Colonic mucosa (tissue), 4 donors: ENCODE measurements around the gene FGD2. TPM values are rescaled to one million over a fixed set of nuclear protein-coding genes. Genes with fewer than 3 reads are reported as not detected.

ENCODE experiments used
- DNase-seq: peaks from one replicate; pipeline ENCODE4 v3.0.0-alpha.2; 2020
- H3K27ac ChIP-seq: fragments of 200-600 bp; one replicate; pipeline ENCODE4 v1.8.0; 2021
- H3K27me3 ChIP-seq: fragments of 200-600 bp; one replicate; pipeline ENCODE4 v1.8.0; 2021
- H3K36me3 ChIP-seq: fragments of 200-600 bp; one replicate; pipeline ENCODE4 v1.8.0; 2021
- H3K4me1 ChIP-seq: fragments of 200-600 bp; one replicate; pipeline ENCODE4 v1.8.0; 2021; ENCODE audit warnings: mild to moderate bottlenecking
- H3K4me3 ChIP-seq: fragments of 200-600 bp; one replicate; pipeline ENCODE4 v1.8.0; 2021
- H3K9ac ChIP-seq, 2 donors: one replicate each; pipeline ENCODE4 v1.7.0; 2013; ENCODE audit warnings: control low read depth in 2 of 2, low read depth in 2 of 2, low read length in 2 of 2
- H3K9me3 ChIP-seq: fragments of 200-600 bp; one replicate; pipeline ENCODE4 v1.8.0; 2021
- CTCF ChIP-seq: fragments of 200-600 bp; IDR thresholded peaks from one replicate; pipeline ENCODE4 v1.8.0; 2022; ENCODE audit warnings: antibody characterized with exemption, mild to moderate bottlenecking
- intact Hi-C: fragments of 100-400 bp; cut with DNase I; formaldehyde crosslinking; loops from one replicate; pipeline ENCODE4 v1.14.1; 2022
- total RNA-seq, 2 donors: library from RNA; stranded (reverse); fragmentation: NEBNext Ultra II Directional in 1 of 2; extraction: Animal tissue kit (Norgen Biotek cat#: 25700) in 1 of 2; gene quantifications; one replicate each; pipeline ENCODE4 v1.2.1, GENCODE V29; 2021
- donor health status: healthy.
- donor health status: DM: no; HTN: no; CAD: no.
- donor health status: DM: no; HTN: no; CAD: no.

The FGD2 gene
- total RNA-seq, 2 donors from 2014 or later, result 3.6 to 3.8 TPM

- Histone ChIP-seq H3K9me3 (no peaks in the 10 kb centered on the region), H3K27me3 (no peaks in the 10 kb centered on the region), H3K4me3 (no peak overlapping the region), H3K36me3 (no peaks in the 10 kb centered on the region), H3K4me1 (peaks cover 14% of the 10 kb centered on the region), H3K27ac (peak overlapping the region; percentile 53), H3K9ac (peak overlapping the region in 1 of 2 donors; percentile 22)
- intact Hi-C loops, result no loop called here
- no peak for TF ChIP-seq CTCF
- DNase-seq, result peak; percentile 47
These were observed 43.6 kb downstream of the FGD2 start for GRCh38 chr6:37048851-37049757.

GRCh38 chr6:37049758-37050044, 44.2 kb downstream of the FGD2 start:
- no peak for DNase-seq
- no peaks in the 10 kb centered on the region for H3K27me3 ChIP-seq
- H3K27ac ChIP-seq, result peak overlapping the region; percentile 53
- H3K9me3 ChIP-seq, result no peaks in the 10 kb centered on the region
- intact Hi-C loops, result loop anchor here (2.0 to 10.0 kb wide), 2 partner anchors 123 to 155 kb away; no protein-coding TSS in a partner anchor
- TF ChIP-seq CTCF, result no peak
- H3K4me3 ChIP-seq, result no peak overlapping the region
- H3K36me3 ChIP-seq, result no peaks in the 10 kb centered on the region
- no peak overlapping the region for H3K9ac ChIP-seq
- H3K4me1 ChIP-seq, result peaks cover 14% of the 10 kb centered on the region

GRCh38 chr6:37050045-37050853, 44.8 kb downstream of the FGD2 start:
- TF ChIP-seq CTCF, result no peak
- no peaks in the 10 kb centered on the region for H3K27me3 ChIP-seq
- H3K4me1 ChIP-seq, result peaks cover 14% of the 10 kb centered on the region
- DNase-seq, result peak; percentile 49
- H3K27ac ChIP-seq, result peak overlapping the region; percentile 53
- intact Hi-C loops, result loop anchor here (2.0 to 10.0 kb wide), 2 partner anchors 123 to 155 kb away; no protein-coding TSS in a partner anchor
- no peaks in the 10 kb centered on the region for H3K9me3 ChIP-seq
- peak overlapping the region; percentile 40 to 54 for H3K9ac ChIP-seq
- H3K4me3 ChIP-seq, result no peak overlapping the region
- H3K36me3 ChIP-seq, result no peaks in the 10 kb centered on the region

GRCh38 chr6:37050854-37051137, 45.3 kb downstream of the FGD2 start:
- no peak for DNase-seq
- no peaks in the 10 kb centered on the region for H3K9me3 ChIP-seq
- H3K4me3 ChIP-seq, result no peak overlapping the region
- no peak for TF ChIP-seq CTCF
- peak overlapping the region; percentile 53 for H3K27ac ChIP-seq
- no peaks in the 10 kb centered on the region for H3K36me3 ChIP-seq
- peak overlapping the region; percentile 40 to 54 for H3K9ac ChIP-seq
- peaks cover 14% of the 10 kb centered on the region for H3K4me1 ChIP-seq
- no peaks in the 10 kb centered on the region for H3K27me3 ChIP-seq
- intact Hi-C loops, result loop anchor here (2.0 to 10.0 kb wide), 2 partner anchors 122 to 154 kb away; no protein-coding TSS in a partner anchor

GRCh38 chr6:37051138-37052026, 45.9 kb downstream of the FGD2 start:
- Histone ChIP-seq H3K4me3 (no peak overlapping the region), H3K9me3 (no peaks in the 10 kb centered on the region), H3K27ac (peak overlapping the region; percentile 53), H3K4me1 (peaks cover 14% of the 10 kb centered on the region), H3K9ac (no peak overlapping the region), H3K36me3 (no peaks in the 10 kb centered on the region), H3K27me3 (no peaks in the 10 kb centered on the region)
- peak; percentile 94 for DNase-seq
- peak; percentile 90 for TF ChIP-seq CTCF
- intact Hi-C loops, result loop anchor here (2.0 to 10.0 kb wide), 2 partner anchors 121 to 153 kb away; no protein-coding TSS in a partner anchor
